Measurements from ENCODE around the gene ZMAT3. TPM values are rescaled to one million over a fixed set of nuclear protein-coding genes. Genes with fewer than 3 reads are reported as not detected.

ZMAT3 gene
- polyA plus RNA-seq, 3 donors = 7.6 to 9.7 (median 7.7) TPM

DNA sequence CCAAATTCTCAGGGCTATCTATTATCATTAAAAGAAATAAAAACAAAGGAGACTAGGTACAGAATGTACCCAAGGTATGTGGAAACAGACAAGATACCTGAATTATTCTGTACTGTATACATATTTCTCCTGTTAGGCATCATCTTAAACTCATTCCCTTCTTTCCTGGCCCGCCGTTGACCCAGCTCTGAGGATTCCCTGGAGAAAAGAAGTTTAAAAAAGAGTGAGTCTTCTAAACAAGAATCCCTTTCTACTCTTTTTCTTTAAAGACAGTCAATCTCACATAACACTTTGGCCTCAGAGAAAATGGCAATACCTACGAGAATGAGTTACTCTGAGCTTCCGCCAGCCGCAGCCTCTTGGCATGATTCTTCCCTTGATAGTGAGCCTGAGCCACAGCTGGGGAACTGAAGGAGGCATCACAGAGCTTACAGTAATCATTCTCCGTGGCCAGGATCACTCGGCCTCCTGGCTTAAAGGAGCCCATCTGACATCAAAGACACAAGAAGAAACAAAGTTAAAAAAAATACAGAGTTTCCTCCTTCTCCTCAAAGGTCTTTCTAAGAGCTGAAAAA is 44.2 kb downstream of the ZMAT3 start:
- DNase-seq = no peak

GRCh38 chr3:179026636-179027035 is 45.0 kb downstream of the ZMAT3 start:
- DNase-seq = no peak

DNA sequence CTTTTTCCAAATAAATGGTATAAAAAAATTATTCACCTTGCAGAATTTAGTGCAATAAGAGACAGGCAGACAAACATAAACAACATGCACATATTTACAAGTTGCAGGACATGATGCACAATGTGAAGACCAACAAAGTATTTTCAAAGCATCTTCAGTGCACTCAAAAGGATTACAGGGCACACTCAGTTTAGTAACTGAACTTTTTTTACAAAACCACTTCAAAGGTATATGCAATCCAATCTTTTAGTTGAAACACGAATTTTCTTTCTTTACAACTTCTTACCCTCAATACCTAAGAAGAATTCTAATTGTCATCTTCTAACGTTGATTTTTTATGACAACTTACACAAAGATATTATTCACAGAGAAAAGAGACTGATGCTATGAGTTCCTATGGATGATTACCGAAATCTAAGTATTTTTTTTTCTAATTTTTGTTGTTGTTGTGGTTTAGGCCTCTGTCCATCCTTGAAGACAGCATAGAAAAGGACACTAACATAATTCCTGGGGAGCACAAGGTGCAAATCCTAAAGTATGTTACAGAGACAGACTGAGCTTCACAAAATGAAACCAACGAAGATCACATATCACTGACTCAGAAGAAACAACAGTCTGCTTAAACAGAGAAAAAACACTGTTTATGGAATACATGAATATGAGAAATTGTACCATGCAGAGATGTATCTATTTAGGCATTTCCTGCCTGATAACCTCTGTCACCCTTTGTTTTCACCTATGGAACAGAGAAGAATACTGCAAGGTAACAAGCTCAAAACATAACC is 50.3 kb downstream of the ZMAT3 start:
- DNase-seq = no peak

- DNase-seq = no peak
Observed at GRCh38 chr3:179020112-179020511, 51.5 kb downstream of the ZMAT3 start.

DNA sequence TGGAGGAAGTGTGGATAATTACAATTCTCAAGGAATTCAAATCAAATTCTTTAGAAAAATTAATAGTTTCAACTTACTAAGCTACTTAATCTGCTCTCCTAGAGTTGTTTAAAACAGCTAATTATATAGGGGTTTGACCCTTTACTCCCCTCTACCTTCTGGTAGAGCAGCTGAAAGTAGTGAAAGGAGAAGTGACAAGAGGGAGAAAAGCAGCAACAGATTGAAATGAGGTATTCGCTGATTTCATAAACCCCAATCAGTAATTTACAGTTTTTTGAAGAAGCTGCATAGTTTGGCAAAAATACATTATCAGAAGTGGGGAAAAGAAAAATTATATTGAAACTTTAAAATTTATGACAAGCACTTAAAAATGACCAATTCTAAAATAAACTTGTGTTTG is 52.8 kb downstream of the ZMAT3 start:
- DNase-seq = no peak

DNA sequence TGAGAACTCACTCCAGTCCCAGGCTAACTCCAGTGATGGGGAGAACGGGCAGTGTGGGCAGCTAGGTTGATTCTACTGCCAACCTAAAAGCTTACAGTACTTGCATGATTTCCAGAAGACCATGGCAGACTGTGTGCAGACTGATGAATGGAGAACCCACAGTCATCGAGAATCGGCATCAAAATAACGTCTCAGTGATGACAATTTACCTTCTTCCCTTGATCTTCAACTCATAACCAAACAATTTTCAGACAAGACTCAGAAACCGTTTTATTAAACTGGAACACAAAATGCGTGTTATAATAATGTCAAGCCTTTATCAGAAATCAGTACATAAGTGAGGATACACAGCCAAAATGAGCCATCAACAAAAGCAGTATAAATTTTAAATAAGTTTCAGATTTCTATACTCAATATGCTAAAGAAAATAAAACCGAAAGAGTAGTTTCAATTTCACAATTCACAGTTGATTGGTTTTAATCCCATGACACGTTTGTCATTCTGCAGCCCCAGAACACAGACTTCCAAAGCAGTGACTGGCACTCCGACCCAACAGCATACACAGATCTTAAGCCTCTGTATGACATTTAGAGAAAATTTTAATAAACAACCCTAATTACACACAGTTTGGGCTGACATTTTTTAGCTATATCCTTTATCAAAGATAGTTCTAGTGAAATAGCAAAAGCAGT is 54.5 kb downstream of the ZMAT3 start:
- no peak for DNase-seq

- DNase-seq = peak; percentile 82
Observed at GRCh38 chr3:179015551-179016020, 56.0 kb downstream of the ZMAT3 start.

DNA sequence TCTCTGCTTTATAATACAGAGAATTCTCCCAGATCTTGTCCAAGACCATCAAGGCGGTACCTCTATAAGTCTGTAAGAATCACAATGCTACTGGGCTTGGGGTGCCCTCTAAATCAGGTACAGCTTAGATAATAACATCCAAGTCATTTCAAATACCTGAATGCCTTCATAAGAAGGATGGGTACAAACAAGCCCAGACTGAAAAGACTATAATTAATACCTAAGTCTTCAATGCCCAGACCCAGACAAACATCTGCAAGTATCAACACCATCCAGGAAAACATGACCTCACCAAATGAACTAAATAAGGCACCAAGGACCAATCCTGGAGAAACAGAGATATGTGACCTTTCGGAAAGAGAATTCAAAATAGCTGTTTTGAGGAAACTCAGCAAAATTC is 65.9 kb downstream of the ZMAT3 start:
- DNase-seq = no peak

- no peak for DNase-seq
Observed at GRCh38 chr3:179005213-179005612, 66.4 kb downstream of the ZMAT3 start.

DNA sequence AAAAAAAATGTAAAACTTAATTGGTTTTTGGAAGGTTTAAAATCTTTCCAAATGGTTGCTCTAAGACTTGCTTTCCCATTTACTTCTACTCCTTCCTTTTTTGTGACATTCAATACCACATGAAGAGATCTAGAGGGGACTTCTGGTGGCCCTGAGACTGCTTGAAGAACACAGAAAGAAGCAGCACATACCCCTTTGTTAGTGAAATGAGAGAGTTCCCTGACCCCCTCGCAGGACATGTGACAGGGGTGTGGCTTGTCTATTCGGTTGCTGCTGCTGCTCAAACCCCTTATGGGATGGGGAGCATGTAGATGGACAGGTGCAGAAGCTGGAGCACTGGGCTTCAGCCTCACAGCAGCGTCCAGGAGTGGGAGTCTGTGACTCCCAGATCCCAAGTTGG is 71.0 kb downstream of the ZMAT3 start:
- no peak for DNase-seq

GRCh38 chr3:179000144-179000543 is 71.5 kb downstream of the ZMAT3 start:
- no peak for DNase-seq

DNA sequence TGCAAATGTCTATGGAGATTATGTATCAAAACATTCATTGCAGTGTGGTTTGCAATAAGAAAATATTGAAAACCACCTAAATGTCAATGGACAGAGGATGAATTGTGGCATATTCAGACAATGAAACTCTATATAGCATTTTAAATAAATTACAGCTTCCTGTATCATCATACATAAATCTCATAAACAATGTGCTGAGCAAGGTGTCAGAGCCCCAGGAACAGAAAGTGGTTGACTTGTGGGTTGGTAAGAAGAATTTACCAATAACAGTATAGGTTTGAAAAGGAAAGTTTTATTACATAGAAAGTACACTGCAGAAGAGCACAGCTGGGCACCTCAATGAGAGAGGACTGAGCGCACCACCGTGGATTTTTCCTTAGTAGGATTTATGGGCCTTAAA is 75.2 kb downstream of the ZMAT3 start:
- DNase-seq = no peak

GRCh38 chr3:178990293-178990692 is 81.3 kb downstream of the ZMAT3 start:
- DNase-seq = no peak

DNA sequence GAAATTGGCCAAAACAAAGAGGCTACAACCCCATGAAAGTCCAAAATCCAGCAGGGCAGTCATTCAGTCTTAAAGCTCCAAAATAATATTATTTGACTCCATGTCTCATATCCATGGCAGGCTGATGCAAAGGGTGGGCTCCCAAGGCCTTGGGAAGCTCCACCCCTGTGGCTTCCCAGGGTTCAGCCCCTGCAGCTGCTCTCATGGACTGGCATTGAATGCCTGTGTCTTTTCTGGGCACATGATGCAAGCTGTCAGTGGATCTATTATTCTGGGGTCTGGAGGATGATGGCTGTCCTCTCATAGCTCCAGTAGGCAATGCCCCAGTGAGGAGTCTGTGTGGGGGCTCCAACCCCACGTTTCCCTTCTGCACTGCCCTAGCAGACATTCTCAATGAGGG is 81.8 kb downstream of the ZMAT3 start:
- DNase-seq = no peak

DNA sequence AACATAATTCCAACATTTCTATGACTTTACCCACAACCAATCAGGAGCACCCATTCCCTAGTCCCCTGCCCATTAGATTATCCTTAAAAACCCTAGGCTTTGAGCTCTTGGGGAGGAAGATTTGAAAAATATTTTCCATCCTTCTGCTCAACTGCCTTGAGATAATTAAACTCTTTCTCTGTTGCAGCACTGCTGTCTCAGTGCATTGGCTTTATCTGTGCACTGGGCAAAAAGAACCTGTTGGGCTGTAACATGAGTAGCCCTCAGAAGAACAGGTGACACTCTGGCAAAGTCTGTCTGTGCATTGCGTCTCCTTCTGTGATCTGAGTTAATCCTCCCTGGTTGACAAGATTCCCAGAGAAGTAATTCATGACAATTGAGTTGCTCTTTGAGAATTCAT is 83.9 kb downstream of the ZMAT3 start:
- DNase-seq = no peak

GRCh38 chr3:178986456-178986855 is 85.2 kb downstream of the ZMAT3 start:
- DNase-seq = no peak

DNA sequence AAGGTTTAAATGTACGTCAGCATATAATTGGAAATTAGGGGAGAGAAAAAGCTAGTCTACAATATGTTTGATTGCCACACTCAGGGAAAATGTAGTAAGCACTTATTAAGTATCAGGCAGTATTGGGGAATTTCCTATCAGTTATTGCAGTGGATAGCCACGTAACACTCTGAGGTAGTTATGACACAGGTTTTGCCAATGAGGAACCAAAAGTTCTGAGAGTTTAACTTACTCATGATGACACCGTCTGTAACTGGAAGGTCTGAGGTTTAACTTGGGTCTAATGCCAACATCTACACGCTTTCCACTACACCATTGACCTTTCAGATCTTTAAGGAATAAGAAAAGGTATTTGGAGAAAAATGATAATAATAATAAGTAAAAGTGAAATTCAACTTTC is 89.5 kb downstream of the ZMAT3 start:
- DNase-seq = no peak

DNA sequence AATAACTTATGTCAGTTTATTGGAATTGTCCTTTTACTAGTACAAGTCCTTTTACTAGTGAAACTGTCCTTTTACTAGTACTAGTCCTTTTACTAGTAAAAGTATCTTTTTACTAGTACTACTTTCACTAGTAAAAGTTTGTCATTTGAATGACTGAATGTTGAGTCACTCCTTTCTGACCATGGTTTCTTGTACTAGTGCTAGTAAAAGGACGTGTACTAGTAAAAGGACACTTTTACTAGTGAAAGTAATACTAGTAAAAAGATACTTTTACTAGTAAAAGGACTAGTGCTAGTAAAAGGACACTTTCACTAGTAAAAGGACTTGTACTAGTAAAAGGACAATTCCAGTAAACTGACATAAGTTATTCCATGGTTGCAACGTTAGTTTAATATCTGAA is 96.3 kb downstream of the ZMAT3 start:
- no peak for DNase-seq

DNA sequence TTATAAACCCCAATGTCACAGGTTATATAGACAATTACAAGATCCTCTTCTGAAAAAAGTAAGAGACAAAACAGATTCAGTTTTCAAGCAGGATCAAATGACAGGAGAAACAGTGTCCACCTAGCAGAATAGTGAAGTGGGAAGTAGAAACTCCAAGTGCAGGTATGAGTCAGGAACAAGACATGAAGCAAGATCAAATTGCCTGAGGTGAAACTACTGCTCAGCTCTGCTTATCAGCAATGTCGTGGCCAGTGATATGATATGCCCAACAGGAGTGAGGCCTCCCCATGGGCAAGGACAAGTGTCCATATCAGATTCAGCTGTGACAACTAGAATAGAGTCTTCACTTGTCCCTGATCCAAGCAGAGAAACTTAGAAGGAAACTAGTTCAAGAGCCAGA is 100.0 kb downstream of the ZMAT3 start:
- no peak for DNase-seq

DNA sequence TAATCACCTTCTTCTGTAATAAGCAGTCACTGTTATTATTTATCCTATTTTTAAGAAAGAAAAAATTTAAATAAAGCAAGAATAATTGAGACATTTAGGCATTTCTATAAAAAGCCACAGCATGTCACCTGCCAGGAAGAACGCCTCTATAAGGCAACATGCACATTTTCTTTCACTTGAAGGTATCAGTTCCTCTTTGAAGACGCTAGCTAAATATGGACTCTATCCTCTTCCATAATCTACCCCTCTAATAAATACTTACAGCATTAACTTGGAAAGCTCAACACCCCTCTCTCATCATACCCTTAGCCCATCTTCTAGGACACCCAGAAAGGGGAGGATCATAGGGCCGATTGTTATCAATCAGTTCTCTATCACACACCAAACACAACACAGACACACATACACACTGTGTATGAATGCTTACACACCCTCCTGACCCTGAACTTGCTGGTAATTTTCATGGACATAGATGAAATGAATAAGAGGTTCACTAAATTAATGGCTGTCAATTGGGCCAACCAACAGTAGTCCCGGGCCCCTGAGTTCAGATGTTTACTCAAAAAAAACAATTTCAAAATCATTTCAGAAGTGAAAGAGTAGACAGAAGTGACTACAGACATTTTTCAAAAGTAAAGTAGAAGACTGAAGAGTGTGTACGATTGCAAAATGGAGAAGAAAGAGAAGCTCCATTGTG is 102.5 kb downstream of the ZMAT3 start:
- DNase-seq = no peak

All from renal pelvis (tissue), 4 donors.